Aorta (tissue), 5 donors: Measurements from ENCODE around the gene DCXR. TPM values are rescaled to one million over a fixed set of nuclear protein-coding genes. Genes with fewer than 3 reads are reported as not detected.

ENCODE experiments used
- ATAC-seq: fragments of 200-7000 bp; cut with Tn5 transposase; one replicate; pipeline ENCODE4 v1.9.1; 2022; ENCODE audit warnings: moderate library complexity; ENCODE audit not compliant: low FRiP score
- DNase-seq, 2 donors: peaks; one replicate each; pipeline ENCODE4 v3.0.0-alpha.2; 2020
- H3K27ac ChIP-seq, 2 donors: one replicate each; pipeline ENCODE4 v1.5.1; 2013; ENCODE audit warnings: low read length in 2 of 2, mild to moderate bottlenecking in 2 of 2, moderate library complexity in 2 of 2, control low read depth in 1 of 2, inconsistent platforms in 1 of 2, low read depth in 1 of 2
- H3K27me3 ChIP-seq, 2 donors: one replicate each; pipeline ENCODE4 v1.6.1; 2013; ENCODE audit warnings: control low read depth in 1 of 2, low read length in 1 of 2, mild to moderate bottlenecking in 1 of 2, moderate library complexity in 1 of 2; ENCODE audit not compliant: insufficient read depth in 2 of 2, control insufficient read depth in 1 of 2
- H3K36me3 ChIP-seq, 2 donors: one replicate each; pipeline ENCODE4 v1.6.1; 2013; ENCODE audit warnings: control low read depth in 1 of 2, low read length in 1 of 2, mild to moderate bottlenecking in 1 of 2; ENCODE audit not compliant: insufficient read depth in 2 of 2, control insufficient read depth in 1 of 2
- H3K4me1 ChIP-seq, 2 donors: one replicate each; pipeline ENCODE4 v1.6.1; 2013; ENCODE audit warnings: low read length in 2 of 2, control low read depth in 1 of 2, mild to moderate bottlenecking in 1 of 2, moderate library complexity in 1 of 2; ENCODE audit not compliant: insufficient read depth in 2 of 2, control insufficient read depth in 1 of 2
- H3K4me3 ChIP-seq, 2 donors: one replicate each; pipeline ENCODE4 v1.5.1; 2013; ENCODE audit warnings: low read length in 2 of 2, control low read depth in 1 of 2, mild to moderate bottlenecking in 1 of 2
- H3K9me3 ChIP-seq: one replicate; pipeline ENCODE4 v1.6.1; 2013; ENCODE audit warnings: mild to moderate bottlenecking, low read length; ENCODE audit not compliant: control insufficient read depth
- WGBS, 2 donors: extraction: QIAGEN DNeasy Blood & Tissue Kit; methylation state at CpG; one replicate each; pipeline ENCODE4 v1.1.7; 2013; 5-methylcytosine and 5-hydroxymethylcytosine counted together
- intact Hi-C, 2 donors: fragments of 100-400 bp; cut with DNase I; formaldehyde crosslinking; loops; one replicate each; pipeline versions ENCODE4 v1.14.2 to v1.15.0; 2022
- polyA plus RNA-seq, 2 donors: library from polyadenylated mRNA; stranded (reverse); fragments of 200-250 nt; gene quantifications; one replicate each; pipeline ENCODE4 v1.2.3, GENCODE V29; 2013
- total RNA-seq, 2 donors: library from RNA; stranded (reverse); fragmentation: NEBNext Ultra II Directional; extraction: Animal tissue kit (Norgen Biotek cat#: 25700); gene quantifications; one replicate each; pipeline ENCODE4 v1.2.1, GENCODE V29; 2021
- donor health status: healthy with polysubstance abuse.
- donor health status: Bipolar disorder and iron deficiency.
- donor health status: DM: no; HTN: no; CAD: no.
- donor health status: DM: no; HTN: no; CAD: no.
- donor health status: DM: yes; HTN: yes; CAD: no.

The DCXR gene
- total and polyA plus RNA-seq, 4 donors, result 34.9 to 81.0 (median 71.1) TPM

DNA sequence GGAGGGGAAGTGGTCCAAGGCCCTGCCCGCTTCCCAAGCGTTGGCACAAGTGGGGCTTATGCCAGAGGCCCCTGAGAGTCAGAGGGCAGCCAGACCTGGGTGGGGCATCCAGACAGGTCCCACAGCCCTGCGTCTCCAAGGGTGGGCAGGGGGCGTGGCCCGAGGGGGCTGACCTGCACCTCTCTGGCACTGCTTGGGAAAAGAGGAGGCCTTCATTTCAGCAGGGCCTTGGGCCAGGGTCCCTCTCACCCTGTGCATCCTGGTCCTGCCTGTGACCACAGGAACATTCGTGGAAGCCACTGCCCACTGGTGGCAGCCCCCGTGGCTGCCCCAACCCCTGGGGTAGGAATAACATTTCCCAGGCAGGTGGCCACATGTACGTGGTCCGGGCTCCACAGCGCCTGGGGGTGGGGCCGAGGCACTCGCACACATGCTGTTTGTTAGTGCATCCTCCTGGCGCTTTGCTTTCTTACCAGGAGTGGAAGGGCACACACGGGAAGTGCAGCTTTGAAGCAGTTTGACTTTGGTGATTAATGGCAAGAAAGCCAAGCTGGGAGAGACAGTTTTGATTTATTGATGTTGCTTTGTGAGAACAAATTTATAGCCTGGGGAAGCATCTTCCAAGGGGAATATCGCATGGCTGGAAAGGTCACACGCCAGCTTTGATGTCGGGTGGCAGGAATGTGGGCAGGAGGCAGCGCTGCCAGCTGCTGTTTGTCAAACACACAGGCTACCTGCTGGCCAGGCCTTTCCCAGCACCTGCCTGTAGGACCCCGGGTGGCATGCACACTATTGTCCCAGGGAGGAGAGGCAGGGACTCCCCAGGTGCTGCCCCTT, 19.1 kb downstream of the DCXR start:
- H3K9me3 ChIP-seq, result no peaks in the 10 kb centered on the region
- WGBS, 2 donors, result 74 to 75% methylated on average over 19 of the region's 19 CpGs
- no peaks in the 10 kb centered on the region for H3K36me3 ChIP-seq
- intact Hi-C loops, result no loop called here
- no peaks in the 10 kb centered on the region for H3K4me1 ChIP-seq
- DNase-seq (no peak), ATAC-seq (no peak)
- no peak overlapping the region for H3K27ac ChIP-seq
- H3K4me3 ChIP-seq, result no peak overlapping the region
- no peaks in the 10 kb centered on the region for H3K27me3 ChIP-seq

DNA sequence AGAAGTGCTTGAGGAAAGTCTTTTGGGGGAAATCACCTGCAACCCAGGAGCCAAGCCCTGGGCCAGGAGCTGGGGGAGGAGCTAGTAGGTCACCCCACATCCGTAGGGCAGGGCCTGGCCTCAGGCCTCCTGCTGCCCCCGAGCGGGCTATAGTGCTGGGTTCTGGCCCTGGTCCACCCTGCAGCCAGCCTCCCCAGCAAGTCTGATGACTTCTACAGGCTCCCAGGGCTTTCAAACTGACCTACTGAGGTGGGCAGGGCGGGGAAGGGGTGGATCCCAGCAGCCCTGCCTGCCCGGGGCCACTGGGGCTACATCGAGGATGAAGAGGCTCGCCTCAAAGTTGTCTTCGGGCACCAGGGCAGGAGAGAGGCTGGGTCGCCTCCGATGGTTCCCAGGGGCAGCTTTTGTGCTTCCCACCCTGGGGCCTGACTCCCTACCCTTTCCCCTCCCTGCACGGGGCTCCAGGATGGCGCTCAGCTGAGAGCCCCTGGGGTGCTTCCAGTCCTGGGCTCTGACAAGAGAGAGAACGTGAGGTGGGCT, 19.8 kb downstream of the DCXR start:
- Histone ChIP-seq H3K4me1 (no peaks in the 10 kb centered on the region), H3K9me3 (no peaks in the 10 kb centered on the region), H3K27ac (no peak overlapping the region), H3K4me3 (no peak overlapping the region), H3K36me3 (no peaks in the 10 kb centered on the region), H3K27me3 (no peaks in the 10 kb centered on the region)
- DNase-seq (no peak), ATAC-seq (no peak)
- WGBS, 2 donors, result 87% methylated on average over 13 of the region's 13 CpGs
- intact Hi-C loops, result no loop called here

DNA sequence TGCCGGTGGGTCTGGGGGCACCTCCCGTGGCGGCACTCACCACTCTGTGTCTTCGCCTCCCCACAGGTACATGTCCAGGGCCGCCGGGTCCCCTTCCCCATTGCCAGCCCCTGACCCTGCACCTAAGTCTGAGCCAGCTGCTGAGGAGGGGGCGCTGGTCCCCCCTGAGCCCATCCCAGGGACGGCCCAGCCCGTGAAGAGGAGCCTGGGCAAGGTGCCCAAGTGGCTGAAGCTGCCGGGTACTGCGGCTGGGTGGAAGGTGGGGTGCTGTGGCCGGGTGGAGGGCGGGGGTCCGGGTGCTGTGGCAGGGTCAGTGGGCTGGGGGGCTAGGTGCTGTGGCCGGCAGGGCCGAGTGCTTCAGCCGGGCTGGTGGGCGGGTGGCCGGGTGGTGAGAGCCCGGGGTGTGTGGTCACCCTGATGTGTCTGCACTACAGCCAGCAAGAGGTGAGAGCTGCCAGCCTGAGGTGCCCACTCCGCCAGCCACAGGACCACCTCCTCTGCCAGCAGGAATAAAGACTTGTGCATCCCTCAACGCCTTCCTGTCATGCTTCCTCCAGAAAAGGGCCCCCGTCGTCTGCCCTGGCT, 20.5 kb downstream of the DCXR start:
- no peaks in the 10 kb centered on the region for H3K9me3 ChIP-seq
- no peak overlapping the region for H3K27ac ChIP-seq
- WGBS, 2 donors, result 86 to 89% methylated on average over 24 of the region's 24 CpGs
- ATAC-seq (no peak), DNase-seq (no peak)
- intact Hi-C loops, result no loop called here
- no peak overlapping the region for H3K4me3 ChIP-seq
- no peaks in the 10 kb centered on the region for H3K4me1 ChIP-seq
- H3K27me3 ChIP-seq, result no peaks in the 10 kb centered on the region
- H3K36me3 ChIP-seq, result no peaks in the 10 kb centered on the region

DNA sequence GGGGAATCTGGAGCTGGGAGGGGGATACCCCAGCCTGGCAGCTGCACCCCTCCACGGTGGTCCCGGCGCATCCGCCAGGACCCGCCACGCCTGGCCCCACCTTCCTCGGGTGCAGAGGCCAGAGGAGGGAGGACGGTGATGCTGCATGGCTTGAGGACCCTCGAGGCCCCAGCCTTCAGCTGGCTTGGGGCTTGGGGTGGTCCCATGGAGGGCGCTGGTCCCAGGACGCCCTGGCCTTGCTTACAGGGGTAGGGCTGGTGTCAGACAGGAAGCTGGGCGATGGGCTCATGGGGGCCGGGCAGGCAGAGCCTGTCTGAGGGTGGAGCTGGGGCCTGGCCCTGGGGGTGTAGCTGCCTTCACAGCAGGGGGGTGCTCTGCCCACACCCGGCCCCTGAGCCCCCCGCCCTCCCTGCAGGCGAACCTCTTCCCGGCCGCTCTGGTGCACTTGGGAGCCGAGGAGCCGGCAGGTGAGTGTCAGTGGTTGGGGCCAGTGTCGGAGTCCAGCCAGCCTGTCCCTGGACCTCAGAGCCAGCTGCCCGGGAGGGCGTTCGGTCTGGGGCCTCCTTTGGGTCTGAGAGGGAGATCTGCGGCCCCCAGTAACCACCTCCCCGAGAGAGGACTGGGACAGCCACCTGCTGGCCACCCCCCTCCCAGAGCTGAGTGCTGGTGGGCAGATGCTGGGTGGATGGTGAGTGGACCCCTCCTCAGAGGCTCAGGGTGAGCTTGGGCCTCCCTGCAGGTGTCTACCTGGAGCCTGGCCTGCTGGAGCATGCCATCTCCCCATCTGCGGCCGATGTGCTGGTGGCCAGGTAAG, 21.2 kb downstream of the DCXR start:
- Histone ChIP-seq H3K36me3 (no peaks in the 10 kb centered on the region), H3K4me3 (no peak overlapping the region), H3K9me3 (no peaks in the 10 kb centered on the region), H3K27ac (no peak overlapping the region), H3K4me1 (no peaks in the 10 kb centered on the region), H3K27me3 (no peaks in the 10 kb centered on the region)
- DNase-seq (no peak), ATAC-seq (no peak)
- 90 to 91% methylated on average over 28 of the region's 28 CpGs for WGBS, 2 donors
- intact Hi-C loops, result no loop called here

DNA sequence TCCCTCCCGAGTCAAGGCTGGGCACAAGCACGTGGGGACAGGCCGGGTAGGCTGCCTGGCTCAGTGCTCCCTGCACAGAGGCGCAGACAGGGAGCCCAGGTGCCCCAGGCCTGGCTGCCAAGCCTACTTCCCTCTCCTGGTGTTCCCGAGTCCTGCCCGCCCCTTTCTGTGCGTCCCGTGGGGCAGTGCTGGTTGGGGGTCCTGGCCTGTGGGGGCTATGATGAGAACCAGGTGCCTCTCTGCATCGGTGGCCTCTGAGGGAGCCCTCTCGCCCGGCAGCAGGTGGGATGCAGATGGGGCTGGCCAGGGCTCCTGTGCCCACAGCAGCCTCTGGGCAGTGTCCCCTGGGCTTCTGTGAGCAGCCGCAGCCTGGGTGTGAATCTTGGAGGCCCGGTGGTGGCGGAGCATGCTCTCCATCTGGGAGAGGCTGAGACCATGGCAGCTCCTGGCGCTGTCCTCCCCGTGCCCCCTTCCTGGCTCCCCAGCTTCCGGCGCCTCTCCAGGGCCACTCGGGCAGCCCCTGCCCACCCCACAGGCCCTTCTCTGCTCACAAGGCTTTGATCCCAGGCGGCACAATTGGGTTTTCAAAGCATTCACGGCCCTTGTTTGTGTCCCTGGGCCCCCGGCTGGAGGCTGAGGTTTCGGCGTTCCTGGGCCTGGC, 22.1 kb downstream of the DCXR start:
- no peak for ATAC-seq
- no peaks in the 10 kb centered on the region for H3K36me3 ChIP-seq
- DNase-seq, result no peak
- H3K4me1 ChIP-seq, result no peaks in the 10 kb centered on the region
- no peaks in the 10 kb centered on the region for H3K9me3 ChIP-seq
- H3K27ac ChIP-seq, result no peak overlapping the region
- intact Hi-C loops, result no loop called here
- H3K4me3 ChIP-seq, result no peak overlapping the region
- no peaks in the 10 kb centered on the region for H3K27me3 ChIP-seq
- 83 to 87% methylated on average over 23 to 24 of the region's 24 CpGs for WGBS, 2 donors

DNA sequence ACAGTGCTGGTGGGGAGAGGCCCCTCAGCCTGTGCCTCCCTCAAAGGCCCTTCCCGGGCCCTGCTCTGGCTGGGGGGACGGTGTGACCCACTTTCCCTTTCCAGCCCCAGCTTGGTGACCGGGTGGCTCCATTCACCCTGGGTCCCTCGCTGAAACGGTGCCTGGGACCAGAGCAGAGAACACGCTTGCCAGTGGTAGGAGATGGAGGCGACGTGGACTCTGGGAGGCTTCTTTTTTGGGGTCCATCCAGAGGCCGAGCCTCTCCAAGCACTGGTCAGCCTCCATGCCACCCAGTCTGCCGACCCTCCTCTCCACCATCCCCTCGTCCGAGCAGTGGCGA, 22.6 kb downstream of the DCXR start:
- Histone ChIP-seq H3K4me3 (no peak overlapping the region), H3K9me3 (no peaks in the 10 kb centered on the region), H3K4me1 (no peaks in the 10 kb centered on the region), H3K36me3 (no peaks in the 10 kb centered on the region), H3K27me3 (no peaks in the 10 kb centered on the region), H3K27ac (no peak overlapping the region)
- ATAC-seq (no peak), DNase-seq (no peak)
- 85 to 89% methylated on average over 13 of the region's 13 CpGs for WGBS, 2 donors
- intact Hi-C loops, result no loop called here

DNA sequence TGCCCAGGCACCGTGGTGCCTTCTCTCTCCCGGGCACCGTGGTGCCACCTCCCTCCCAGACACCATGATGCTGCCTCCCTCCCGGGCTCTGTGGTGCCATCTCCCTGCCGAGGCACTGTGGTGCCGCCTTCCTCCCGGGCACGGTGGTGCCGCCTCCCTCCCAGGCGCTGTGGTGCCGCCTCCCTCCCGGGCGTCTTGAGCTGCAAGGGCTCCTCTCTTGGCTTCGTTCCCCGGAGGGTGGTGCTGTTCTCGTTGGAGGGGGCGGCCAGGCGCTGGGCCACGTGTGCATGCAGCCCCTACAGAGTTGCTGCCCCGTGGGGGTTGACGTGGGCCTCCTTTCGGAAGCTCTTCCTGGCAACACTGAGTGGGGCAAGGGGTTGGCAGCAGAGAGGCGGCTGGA, 23.1 kb downstream of the DCXR start:
- H3K9me3 ChIP-seq, result no peaks in the 10 kb centered on the region
- WGBS, 2 donors, result 78 to 83% methylated on average over 22 to 23 of the region's 23 CpGs
- DNase-seq (no peak), ATAC-seq (no peak)
- no peaks in the 10 kb centered on the region for H3K4me1 ChIP-seq
- no peak overlapping the region for H3K27ac ChIP-seq
- no peak overlapping the region for H3K4me3 ChIP-seq
- intact Hi-C loops, result no loop called here
- no peaks in the 10 kb centered on the region for H3K27me3 ChIP-seq
- no peaks in the 10 kb centered on the region for H3K36me3 ChIP-seq

DNA sequence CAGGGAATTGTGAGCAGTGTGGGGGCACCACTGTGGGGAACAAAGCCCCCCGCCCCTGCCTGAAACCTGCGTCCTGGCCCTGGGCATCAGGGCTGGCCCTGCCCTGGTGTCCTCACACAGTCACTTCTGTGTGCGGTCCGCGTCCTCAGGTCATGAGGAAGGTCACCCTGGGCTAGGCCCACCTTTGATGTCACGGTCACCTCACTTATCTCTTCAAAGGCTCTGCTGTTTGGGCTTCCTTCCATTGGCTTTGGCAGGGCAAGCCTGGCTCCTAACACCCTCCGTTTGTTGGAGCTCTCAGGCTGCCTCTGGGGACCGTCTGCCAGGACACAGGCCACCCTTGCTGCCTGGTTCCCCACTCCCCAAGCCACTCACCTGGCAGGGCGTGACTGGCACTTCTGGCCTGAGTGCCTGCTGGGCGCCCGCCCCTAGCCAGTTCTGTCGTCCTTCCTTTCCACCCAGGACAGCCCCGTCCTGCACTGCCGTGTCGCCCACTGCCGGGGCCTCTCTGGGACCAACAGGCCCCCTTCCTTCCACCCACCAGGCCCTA, 23.6 kb downstream of the DCXR start:
- no peak overlapping the region for H3K4me3 ChIP-seq
- no peaks in the 10 kb centered on the region for H3K9me3 ChIP-seq
- WGBS, 2 donors, result 78 to 81% methylated on average over 15 to 16 of the region's 16 CpGs
- H3K36me3 ChIP-seq, result no peaks in the 10 kb centered on the region
- no peaks in the 10 kb centered on the region for H3K4me1 ChIP-seq
- DNase-seq (no peak), ATAC-seq (peak; percentile 1)
- no peaks in the 10 kb centered on the region for H3K27me3 ChIP-seq
- no peak overlapping the region for H3K27ac ChIP-seq
- intact Hi-C loops, result no loop called here
